B cell (primary cell): Measurements from ENCODE around the gene ADAM19. TPM values are rescaled to one million over a fixed set of nuclear protein-coding genes. Genes with fewer than 3 reads are reported as not detected.
A peak's percentile ranks its signal among the peaks of the same experiment; 100 is the strongest.

Source experiments
- ATAC-seq: fragments of 200-7000 bp; cut with Tn5 transposase; one replicate; pipeline ENCODE4 v1.10.0; 2021; ENCODE audit warnings: low read depth, mild to moderate bottlenecking, moderate number of reproducible peaks, moderate library complexity
- CTCF ChIA-PET: fragments of 350-600 bp; sonication (Branson Sonifier 250); formaldehyde crosslinking; loops from one replicate; lab custom pipeline; 2021; ENCODE audit warnings: antibody characterized with exemption, inconsistent platforms; lab: Charles Lee
- POLR2A ChIA-PET: fragments of 350-600 bp; sonication (Branson Sonifier 250); formaldehyde crosslinking; loops from one replicate; lab custom pipeline; 2021; ENCODE audit warnings: antibody characterized with exemption; lab: Charles Lee
- DNase-seq: peaks from one replicate; pipeline ENCODE4 v3.0.0; 2013
- H2AFZ ChIP-seq: 2 replicates; pipeline ENCODE4 v1.6.1; 2012; ENCODE audit warnings: mild to moderate bottlenecking, low read depth, low read length; ENCODE audit not compliant: insufficient read depth, poor library complexity, severe bottlenecking
- H3K27ac ChIP-seq, 2 donors: 1 replicate in 1 of 2; 2 replicates in 1 of 2; pipeline ENCODE4 v1.5.1; 2012 to 2013; ENCODE audit warnings: low read length in 2 of 2, mild to moderate bottlenecking in 2 of 2, moderate library complexity in 1 of 2
- H3K27me3 ChIP-seq, 4 experiments: fragments of 200-600 bp in 1 of 4; sonication (generic) in 1 of 4; replicated peaks in 1 of 4; 1 replicate in 2 of 4; 2 replicates in 2 of 4; pipeline versions ENCODE4 v1.6.1 to v1.7.0; 2013 to 2016; ENCODE audit warnings: low read length in 3 of 4, mild to moderate bottlenecking in 2 of 4, mixed read lengths in 1 of 4, moderate library complexity in 1 of 4; ENCODE audit not compliant: insufficient read depth in 4 of 4, control insufficient read depth in 3 of 4; ENCODE audit errors: control extremely low read depth in 1 of 4
- H3K36me3 ChIP-seq, 2 experiments: replicated peaks in 1 of 2; 1 replicate in 1 of 2; 2 replicates in 1 of 2; pipeline versions ENCODE4 v1.6.1 to v1.7.1; 2013; ENCODE audit warnings: low read length in 1 of 2; ENCODE audit not compliant: insufficient read depth in 2 of 2, control insufficient read depth in 1 of 2; ENCODE audit errors: control extremely low read depth in 1 of 2, extremely low read depth in 1 of 2
- H3K4me1 ChIP-seq, 2 donors: fragments of 200-600 bp in 1 of 2; sonication (generic) in 1 of 2; 1 replicate in 1 of 2; 2 replicates in 1 of 2; pipeline versions ENCODE4 v1.5.1 to v1.6.1; 2013 to 2017; ENCODE audit warnings: low read length in 2 of 2; ENCODE audit not compliant: control insufficient read depth in 2 of 2, insufficient read depth in 2 of 2
- H3K4me2 ChIP-seq: replicated peaks from 2 replicates; pipeline ENCODE3; 2012; ENCODE audit warnings: mild to moderate bottlenecking, low read depth, low read length; ENCODE audit not compliant: poor library complexity, severe bottlenecking
- H3K4me3 ChIP-seq, 5 experiments: fragments of 200-600 bp in 1 of 5; sonication (generic) in 1 of 5; 1 replicate in 3 of 5; 2 replicates in 2 of 5; pipeline versions ENCODE4 v1.5.1 to v1.7.0; 2011 to 2016; ENCODE audit warnings: low read length in 4 of 5, mild to moderate bottlenecking in 4 of 5, low read depth in 2 of 5, control low read depth in 1 of 5, moderate library complexity in 1 of 5; ENCODE audit not compliant: insufficient read depth in 1 of 5; ENCODE audit errors: control extremely low read depth in 1 of 5, extremely low read depth in 1 of 5
- H3K79me2 ChIP-seq: fragments of 200-600 bp; sonication (generic); one replicate; pipeline ENCODE4 v1.6.0; 2016; ENCODE audit warnings: low read length; ENCODE audit not compliant: control insufficient read depth, insufficient read depth
- H3K9ac ChIP-seq: fragments of 200-600 bp; sonication (generic); 2 replicates; pipeline ENCODE4 v1.6.1; 2017; ENCODE audit warnings: mild to moderate bottlenecking, low read length, moderate library complexity
- H3K9me3 ChIP-seq, 3 donors: one replicate each; pipeline versions ENCODE4 v1.6.1 to v1.7.1; 2013; ENCODE audit warnings: low read length in 2 of 3; ENCODE audit not compliant: control insufficient read depth in 2 of 3, insufficient read depth in 1 of 3; ENCODE audit errors: control extremely low read depth in 1 of 3
- H4K20me1 ChIP-seq: 2 replicates; pipeline ENCODE4 v1.6.0; 2012; ENCODE audit warnings: mild to moderate bottlenecking, low read length; ENCODE audit not compliant: insufficient read depth, control insufficient read depth, poor library complexity, severe bottlenecking
- H3K27ac Mint-ChIP-seq: one replicate; pipeline ENCODE4 v1.8.0; 2021; ENCODE audit warnings: mixed read lengths
- H3K27me3 Mint-ChIP-seq: one replicate; pipeline ENCODE4 v1.8.0; 2021; ENCODE audit warnings: mixed read lengths
- H3K4me1 Mint-ChIP-seq: one replicate; pipeline ENCODE4 v1.8.0; 2021; ENCODE audit warnings: mixed read lengths
- H3K4me3 Mint-ChIP-seq: one replicate; pipeline ENCODE4 v1.8.0; 2021; ENCODE audit warnings: mixed read lengths
- H3K9me3 Mint-ChIP-seq: one replicate; pipeline ENCODE4 v1.8.0; 2022; ENCODE audit warnings: mixed read lengths; ENCODE audit not compliant: insufficient read depth
- CTCF ChIP-seq: fragments of 200-600 bp; IDR thresholded peaks from one replicate; pipeline ENCODE4 v1.8.0; 2022; ENCODE audit warnings: antibody characterized with exemption, mild to moderate bottlenecking
- EZH2 ChIP-seq: IDR thresholded peaks from 2 replicates; pipeline ENCODE4 v1.6.1; 2012; ENCODE audit warnings: borderline replicate concordance, low read depth, mild to moderate bottlenecking, moderate library complexity, low read length; ENCODE audit not compliant: insufficient read depth, poor library complexity, severe bottlenecking
- WGBS: methylation state at CpG from one replicate; pipeline ENCODE4 v1.1.5; 2013; ENCODE audit warnings: missing lambda C conversion rate; ENCODE audit not compliant: insufficient coverage; 5-methylcytosine and 5-hydroxymethylcytosine counted together
- intact Hi-C: fragments of 100-400 bp; cut with micrococcal nuclease; formaldehyde crosslinking; loops from one replicate; pipeline ENCODE4 v1.10.0; 2022
- polyA plus RNA-seq: library from polyadenylated mRNA; depleted of rRNA; stranded (reverse); fragments of >200 nt; gene quantifications from 2 replicates; pipeline ENCODE4 v1.2.3, GENCODE V29; 2012
- total RNA-seq, 2 donors: library from RNA; stranded (reverse); fragments of 120-200 nt in 1 of 2; gene quantifications; 1 replicate in 1 of 2; 2 replicates in 1 of 2; pipeline versions ENCODE4 v1.2.3 to v1.2.4, GENCODE V29; 2013 to 2022

The ADAM19 gene
- total and polyA plus RNA-seq, 2 donors (not counting 1 experiment from before 2014, with no cell fraction given): 110 to 171 TPM

DNA sequence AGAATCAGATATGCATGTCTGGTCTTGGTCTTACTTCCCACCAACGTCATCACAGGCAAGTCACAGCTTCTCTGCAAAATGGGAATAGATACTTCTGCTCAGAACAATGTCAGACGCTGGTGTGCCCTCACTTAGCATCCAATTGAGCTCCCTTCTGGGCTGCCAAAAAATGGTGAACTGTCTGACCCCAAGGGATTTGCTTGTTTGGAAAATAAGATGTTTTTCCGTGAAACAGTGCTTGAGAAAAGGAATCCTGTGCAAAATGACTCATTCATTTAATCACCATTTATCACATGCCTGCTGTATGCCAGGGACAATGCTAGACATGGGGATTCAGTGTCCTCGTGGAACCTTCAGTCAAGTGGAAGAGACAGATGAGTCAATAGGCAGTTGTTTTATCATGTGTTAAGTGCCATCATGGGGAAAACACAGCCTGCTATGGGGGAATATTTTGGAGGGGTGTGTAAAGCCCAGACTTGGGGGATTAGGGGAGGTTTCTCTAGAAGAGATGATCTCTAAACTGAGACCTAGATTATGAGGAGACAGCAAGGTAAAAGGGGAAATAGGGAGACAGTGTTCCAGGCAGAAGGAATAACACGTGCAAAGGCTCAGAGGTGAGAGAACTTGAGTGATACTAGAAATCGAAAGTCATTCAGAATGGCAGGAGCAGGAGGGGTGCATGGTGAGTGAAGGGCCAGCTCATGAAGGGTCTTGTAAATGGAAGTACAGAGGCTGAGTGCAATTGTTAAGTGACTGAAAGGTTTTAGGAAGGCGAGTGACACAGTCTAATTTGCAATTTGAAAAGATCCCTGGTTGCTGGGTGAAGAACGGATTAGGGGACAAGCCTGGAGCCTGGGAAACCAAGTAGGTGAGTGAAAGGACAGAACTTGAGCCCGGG lies 111.7 kb downstream of the ADAM19 start:
- Histone ChIP-seq H3K4me3 (no peak overlapping the region), H3K9me3 (no peaks in the 10 kb centered on the region), H3K4me1 (peaks cover 26 to 37% of the 10 kb centered on the region in 2 donors), H4K20me1 (no peaks in the 10 kb centered on the region), H3K79me2 (peaks cover 14% of the 10 kb centered on the region), H3K27me3 (no peaks in the 10 kb centered on the region), H3K4me2 (no peak overlapping the region), H2AFZ (no peak overlapping the region), H3K36me3 (peaks cover 0 to 24% of the 10 kb centered on the region in 2 experiments), H3K27ac (no peak overlapping the region), H3K9ac (no peak overlapping the region)
- H3K4me1 Mint-ChIP-seq: peaks cover 56% of the 10 kb centered on the region
- no peaks in the 10 kb centered on the region for H3K9me3 Mint-ChIP-seq
- peak overlapping the region; percentile 5 for H3K4me3 Mint-ChIP-seq
- intact Hi-C loops: no loop called here
- TF ChIP-seq CTCF (no peak), EZH2 (no peak)
- ATAC-seq: no peak
- no peaks in the 10 kb centered on the region for H3K27me3 Mint-ChIP-seq
- ChIA-PET POLR2A (no interaction called here), CTCF (interaction anchor here (0.6 to 8.4 kb wide), 5 partner anchors 8 to 278 kb away, joined by 3 to 37 read pairs (median 4); no protein-coding TSS in a partner anchor)
- WGBS: 70% methylated on average over 8 of the region's 9 CpGs
- DNase-seq: peak; percentile 4
- peak overlapping the region; percentile 33 for H3K27ac Mint-ChIP-seq

- peaks cover 63% of the 10 kb centered on the region for H3K4me1 Mint-ChIP-seq
- intact Hi-C loops: no loop called here
Observed at GRCh38 chr5:157463081-157463480, 112.5 kb downstream of the ADAM19 start.

More at GRCh38 chr5:157463081-157463480, 112.5 kb downstream of the ADAM19 start:
- H3K9ac ChIP-seq: no peak overlapping the region
- no peaks in the 10 kb centered on the region for H3K9me3 ChIP-seq
- no peak for ATAC-seq
- H3K27ac ChIP-seq: no peak overlapping the region
- Mint-ChIP-seq H3K27me3 (no peaks in the 10 kb centered on the region), H3K27ac (no peak overlapping the region), H3K4me3 (no peak overlapping the region), H3K9me3 (no peaks in the 10 kb centered on the region)
- DNase-seq: no peak
- no peak for TF ChIP-seq EZH2
- WGBS: 97% methylated on average over 7 of the region's 8 CpGs
- peaks cover 14% of the 10 kb centered on the region for H3K79me2 ChIP-seq
- no peak overlapping the region for H3K4me3 ChIP-seq
- no peak overlapping the region for H3K4me2 ChIP-seq
- ChIA-PET CTCF (interaction anchor here (1.2 to 8.4 kb wide), 2 partner anchors 8 to 30 kb away, joined by 6 to 37 read pairs; no protein-coding TSS in a partner anchor), POLR2A (no interaction called here)
- no peaks in the 10 kb centered on the region for H3K27me3 ChIP-seq
- peaks cover 0 to 17% of the 10 kb centered on the region in 2 experiments for H3K36me3 ChIP-seq
- H4K20me1 ChIP-seq: no peaks in the 10 kb centered on the region
- peaks cover 34 to 45% of the 10 kb centered on the region in 2 donors for H3K4me1 ChIP-seq
- no peak overlapping the region for H2AFZ ChIP-seq
